ENCODE data around the gene TMEM217.

The TMEM217 gene

GRCh38 chr6:37280162-37280887, 22.4 kb upstream of the TMEM217 start:
- peak; percentile 8 for DNase-seq (ENCODE audit: low read depth)

- peak; percentile 85 for DNase-seq (ENCODE audit: low read depth)
These were observed 21.6 kb upstream of the TMEM217 start for GRCh38 chr6:37279366-37280134.

- no peak for DNase-seq (ENCODE audit: low read depth)
These were observed 19.1 kb upstream of the TMEM217 start for GRCh38 chr6:37277001-37277409.

- DNase-seq (ENCODE audit: low read depth), result no peak
These were observed 17.4 kb upstream of the TMEM217 start for GRCh38 chr6:37275350-37275749.

- DNase-seq (ENCODE audit: low read depth), result no peak
These were observed 15.7 kb upstream of the TMEM217 start for GRCh38 chr6:37273690-37274089.

- DNase-seq (ENCODE audit: low read depth), result no peak
These were observed 15.1 kb upstream of the TMEM217 start for GRCh38 chr6:37272834-37273566.

GRCh38 chr6:37269105-37269504, 11.2 kb upstream of the TMEM217 start:
- DNase-seq (ENCODE audit: low read depth), result no peak

GRCh38 chr6:37265860-37266259, 7.9 kb upstream of the TMEM217 start:
- DNase-seq (ENCODE audit: low read depth), result no peak

GRCh38 chr6:37265001-37265400, 7.1 kb upstream of the TMEM217 start:
- DNase-seq (ENCODE audit: low read depth), result no peak

GRCh38 chr6:37262446-37263026, 4.6 kb upstream of the TMEM217 start:
- no peak for DNase-seq (ENCODE audit: low read depth)

GRCh38 chr6:37261198-37261597, 3.3 kb upstream of the TMEM217 start:
- DNase-seq (ENCODE audit: low read depth), result no peak

GRCh38 chr6:37260444-37260843, 2.5 kb upstream of the TMEM217 start:
- no peak for DNase-seq (ENCODE audit: low read depth)

GRCh38 chr6:37260040-37260439, 2.1 kb upstream of the TMEM217 start:
- DNase-seq (ENCODE audit: low read depth), result no peak

- DNase-seq (ENCODE audit: low read depth), result no peak
These were observed 1.2 kb upstream of the TMEM217 start for GRCh38 chr6:37259191-37259590.

GRCh38 chr6:37258405-37259105, 611 bp upstream of the TMEM217 start:
- no peak for DNase-seq (ENCODE audit: low read depth)

GRCh38 chr6:37257320-37257633, 667 bp downstream of the TMEM217 start:
- no peak for DNase-seq (ENCODE audit: low read depth)

- DNase-seq (ENCODE audit: low read depth), result peak; percentile 54
These were observed 1.1 kb downstream of the TMEM217 start for GRCh38 chr6:37256692-37257319.

- DNase-seq (ENCODE audit: low read depth), result no peak
These were observed 3.1 kb downstream of the TMEM217 start for GRCh38 chr6:37254881-37255280.

GRCh38 chr6:37253486-37254007, 4.4 kb downstream of the TMEM217 start:
- no peak for DNase-seq (ENCODE audit: low read depth)

GRCh38 chr6:37251211-37251780, 6.6 kb downstream of the TMEM217 start:
- DNase-seq (ENCODE audit: low read depth), result peak; percentile 23

Measured in fibroblast of gingiva (primary cell).